Measurements from ENCODE around the gene SLC7A6OS. TPM values are rescaled to one million over a fixed set of nuclear protein-coding genes. Genes with fewer than 3 reads are reported as not detected.

SLC7A6OS gene
- total RNA-seq, 1 experiment from 2014 or later = 19.4 TPM

- Mint-ChIP-seq H3K4me1 (ENCODE audit: insufficient read depth, unreplicated experiment) (peaks cover 20% of the 10 kb centered on the region), H3K27ac (ENCODE audit: low read depth, unreplicated experiment) (peak overlapping the region; percentile 79), H3K9me3 (ENCODE audit: unreplicated experiment) (no peaks in the 10 kb centered on the region), H3K27me3 (ENCODE audit: insufficient read depth, unreplicated experiment) (no peaks in the 10 kb centered on the region), H3K4me3 (ENCODE audit: unreplicated experiment) (no peak overlapping the region), H3K36me3 (ENCODE audit: insufficient read depth, unreplicated experiment) (peaks cover 84% of the 10 kb centered on the region)
- BruUV-seq (replicated peaks) = no TSS peak
- ChIA-PET POLR2A (interaction anchor here (0.8 to 4.1 kb wide), 10 partner anchors 8 to 52 kb away, joined by 3 to 29 read pairs (median 8); partner anchors contain the start of genes ESRP2, PRMT7, SLC7A6 and SLC7A6OS), CTCF (interaction anchor here (0.8 to 3.1 kb wide), 8 partner anchors 9 to 45 kb away, joined by 3 to 23 read pairs (median 6); no protein-coding TSS in a partner anchor)
- TF ChIP-seq CTCF (IDR thresholded peaks at IDR 0.05; ENCODE audit: unreplicated experiment) = no peak
- no peak for DNase-seq (ENCODE audit: unreplicated experiment)
- intact Hi-C loops (cut with micrococcal nuclease) = no loop called here
Observed at GRCh38 chr16:68288252-68288650, 22.5 kb downstream of the SLC7A6OS start.

GRCh38 chr16:68287276-68288251 is 23.2 kb downstream of the SLC7A6OS start:
- H3K27ac Mint-ChIP-seq (ENCODE audit: low read depth, unreplicated experiment) = peak overlapping the region; percentile 79
- intact Hi-C loops (cut with micrococcal nuclease) = no loop called here
- CTCF ChIA-PET = interaction anchor here (0.5 to 4.7 kb wide), 10 partner anchors 9 to 962 kb away, joined by 3 to 46 read pairs (median 6); partner anchors contain the start of gene SLC7A6
- peak; percentile 94 for DNase-seq (ENCODE audit: unreplicated experiment)
- H3K9me3 Mint-ChIP-seq (ENCODE audit: unreplicated experiment) = no peaks in the 10 kb centered on the region
- H3K4me3 Mint-ChIP-seq (ENCODE audit: unreplicated experiment) = peak overlapping the region; percentile 3
- H3K27me3 Mint-ChIP-seq (ENCODE audit: insufficient read depth, unreplicated experiment) = no peaks in the 10 kb centered on the region
- H3K36me3 Mint-ChIP-seq (ENCODE audit: insufficient read depth, unreplicated experiment) = peaks cover 84% of the 10 kb centered on the region
- peaks cover 20% of the 10 kb centered on the region for H3K4me1 Mint-ChIP-seq (ENCODE audit: insufficient read depth, unreplicated experiment)
- TF ChIP-seq CTCF (IDR thresholded peaks at IDR 0.05; ENCODE audit: unreplicated experiment) = no peak
- BruUV-seq (replicated peaks) = no TSS peak
- POLR2A ChIA-PET = interaction anchor here (0.8 to 4.1 kb wide), 11 partner anchors 9 to 52 kb away, joined by 3 to 29 read pairs (median 11); partner anchors contain the start of genes ESRP2, PRMT7, SLC7A6 and SLC7A6OS

GRCh38 chr16:68286153-68287074 is 24.3 kb downstream of the SLC7A6OS start:
- Mint-ChIP-seq H3K4me1 (ENCODE audit: insufficient read depth, unreplicated experiment) (peaks cover 20% of the 10 kb centered on the region), H3K36me3 (ENCODE audit: insufficient read depth, unreplicated experiment) (peaks cover 88% of the 10 kb centered on the region), H3K4me3 (ENCODE audit: unreplicated experiment) (no peak overlapping the region), H3K27me3 (ENCODE audit: insufficient read depth, unreplicated experiment) (no peaks in the 10 kb centered on the region), H3K27ac (ENCODE audit: low read depth, unreplicated experiment) (peak overlapping the region; percentile 24), H3K9me3 (ENCODE audit: unreplicated experiment) (no peaks in the 10 kb centered on the region)
- ChIA-PET CTCF (interaction anchor here (0.6 to 4.7 kb wide), 6 partner anchors 8 to 237 kb away, joined by 3 to 46 read pairs (median 4); partner anchors contain the start of gene SLC7A6), POLR2A (interaction anchor here (1.3 to 3.7 kb wide), 5 partner anchors 10 to 24 kb away, joined by 3 to 26 read pairs (median 16); partner anchors contain the start of genes PRMT7, SLC7A6 and SLC7A6OS)
- no peak for DNase-seq (ENCODE audit: unreplicated experiment)
- intact Hi-C loops (cut with micrococcal nuclease) = no loop called here
- BruUV-seq (replicated peaks) = no TSS peak
- no peak for TF ChIP-seq CTCF (IDR thresholded peaks at IDR 0.05; ENCODE audit: unreplicated experiment)
